HG03095 (cell line): ENCODE results near the gene RUNX3.
"Not testable (repeated sequence)": the region's sequence is repeated elsewhere in the genome, so short reads cannot be mapped to it uniquely, and the experiment has no call there.

Source experiments
- ATAC-seq: cut with Tn5 transposase; IDR thresholded peaks from one replicate; pipeline ENCODE4 v1.9.1; 2021; ENCODE audit warnings: moderate library complexity; ENCODE audit not compliant: unreplicated experiment

RUNX3 gene

DNA sequence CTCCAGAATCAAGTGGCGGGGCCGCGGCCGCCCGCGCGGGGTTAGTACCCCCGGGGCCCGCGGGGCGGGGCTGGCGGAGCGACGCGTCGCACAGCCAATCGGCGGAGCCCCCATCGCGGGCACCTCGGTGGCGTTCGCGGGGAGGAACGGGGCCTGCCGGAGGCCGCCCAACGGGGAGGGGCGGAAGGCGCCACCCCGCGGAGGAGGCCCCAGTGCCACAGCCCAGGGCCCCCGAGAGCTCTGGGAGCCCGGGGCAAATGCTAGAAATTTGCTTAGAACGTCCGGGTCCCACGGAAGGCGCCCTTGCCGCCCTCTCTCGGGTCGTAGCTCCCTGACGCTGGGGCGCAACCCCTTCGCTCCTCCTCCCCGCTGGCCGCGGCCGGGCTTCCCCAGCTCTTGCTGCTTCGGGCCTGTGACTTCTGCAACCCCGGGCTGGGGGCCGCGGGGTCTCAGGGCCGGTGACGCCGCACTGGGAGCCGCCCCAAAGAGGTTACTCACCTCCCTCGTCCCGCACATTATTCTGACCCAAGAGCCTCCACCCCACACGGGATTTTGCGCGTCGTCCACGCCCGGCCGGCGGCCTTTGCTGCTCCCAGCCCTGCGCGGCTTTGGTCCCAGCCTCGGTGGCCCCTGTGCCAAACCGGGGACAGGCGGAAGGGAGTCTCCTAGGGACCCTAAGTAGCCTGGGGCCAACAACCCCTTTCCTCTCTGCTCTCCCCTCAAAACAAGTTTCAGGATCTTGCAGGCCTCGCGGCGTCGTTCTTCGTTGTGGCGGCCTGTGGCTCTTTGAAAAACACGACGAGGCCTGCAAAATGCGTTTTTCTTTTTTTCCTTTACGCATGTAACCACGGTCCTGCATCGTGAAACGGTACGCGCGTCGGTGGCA is at the start of gene RUNX3:
Gene RUNX3 (minus strand): TSS at position 17 of the 886 bp plus-strand sequence. CDS start 408 bp downstream, outside the sequence.
- peak; percentile 55 for ATAC-seq

DNA sequence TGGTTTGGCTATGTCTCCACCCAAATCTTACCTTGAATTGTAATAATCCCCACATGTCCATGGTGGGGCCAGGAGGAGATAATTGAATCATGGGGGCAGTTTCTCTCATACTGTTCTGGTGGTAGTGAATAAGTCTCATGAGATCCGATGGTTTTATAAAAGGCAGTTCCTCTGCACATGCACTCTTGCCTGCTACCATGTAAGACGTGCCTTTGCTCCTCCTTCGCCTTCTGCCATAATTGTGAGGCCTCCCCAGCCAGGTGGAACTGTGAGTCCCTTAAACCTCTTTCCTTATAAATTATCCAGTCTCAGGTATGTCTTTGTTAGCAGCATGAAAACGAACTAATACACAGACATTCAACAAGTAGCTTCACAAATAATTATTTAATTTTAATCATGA is 49.2 kb upstream of the RUNX3 start:
- not testable (repeated sequence) for ATAC-seq

DNA sequence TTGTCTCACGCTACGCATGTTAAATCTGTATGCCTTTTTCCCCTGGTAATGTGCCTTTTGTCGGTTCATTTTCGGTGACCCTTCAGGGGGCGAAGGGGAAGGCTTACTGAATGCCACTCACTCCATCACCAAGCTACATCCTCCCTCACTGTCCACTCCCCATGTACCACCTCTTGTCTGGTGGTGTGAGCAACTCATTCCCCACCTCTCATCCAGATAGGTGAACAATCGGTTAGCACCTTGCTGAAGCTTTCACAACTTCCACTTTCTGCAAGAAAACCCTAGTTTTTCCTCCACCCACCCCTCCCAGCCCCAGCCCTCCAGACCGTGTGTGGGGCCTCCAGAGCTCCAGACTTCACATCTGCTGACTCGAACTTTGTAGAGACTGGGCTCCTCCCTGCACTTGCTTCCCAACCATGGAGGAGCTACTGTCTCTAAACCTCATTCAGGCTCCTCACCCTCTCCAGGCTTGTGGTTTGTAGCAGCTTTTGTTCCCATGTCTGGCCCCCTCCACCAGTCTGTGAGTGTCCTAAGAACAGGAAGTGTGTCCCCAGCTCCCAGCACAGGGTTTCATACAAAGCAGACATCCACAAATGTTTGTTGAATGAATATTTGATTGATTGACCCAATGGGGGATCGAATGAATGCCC is 48.4 kb upstream of the RUNX3 start:
- no peak for ATAC-seq

DNA sequence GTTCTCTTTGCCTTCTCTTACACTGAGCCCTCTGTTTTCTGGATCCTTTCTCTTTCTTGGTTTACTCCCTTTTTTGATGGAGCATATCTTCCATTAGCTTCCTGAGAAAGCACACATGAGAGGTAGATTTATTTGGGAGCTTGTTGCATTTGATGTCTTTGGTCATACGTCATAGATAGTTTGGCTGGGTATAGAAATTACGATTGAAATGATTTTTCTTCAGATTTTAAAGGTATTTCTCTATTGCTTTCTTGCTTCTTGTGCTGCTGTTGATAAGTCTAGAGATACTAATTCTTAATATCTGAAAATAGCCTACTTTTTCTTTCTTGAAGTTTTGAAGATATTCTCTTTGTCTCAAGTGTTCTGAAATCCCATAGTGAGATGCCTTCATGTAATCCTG is 45.3 kb upstream of the RUNX3 start:
- ATAC-seq: no peak

DNA sequence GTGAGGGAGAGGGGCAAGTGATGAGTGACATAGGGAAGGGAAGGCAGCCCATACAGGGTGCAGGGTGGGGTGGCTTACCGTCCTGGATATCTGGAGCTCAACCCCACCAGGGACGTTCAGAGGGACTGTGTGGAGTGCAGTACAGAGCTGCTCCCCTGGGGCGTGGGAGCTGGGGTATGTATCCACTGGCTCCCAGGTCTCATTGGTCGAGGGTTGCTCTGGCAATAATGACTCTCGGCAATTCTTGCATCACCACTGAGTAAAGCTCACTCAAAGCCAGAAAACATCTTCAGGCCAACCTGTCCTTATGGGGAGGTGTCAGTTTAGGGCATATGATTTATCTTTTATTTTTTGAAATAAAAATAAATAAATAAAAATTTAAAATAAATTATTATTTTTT is 43.2 kb upstream of the RUNX3 start:
- ATAC-seq: no peak

DNA sequence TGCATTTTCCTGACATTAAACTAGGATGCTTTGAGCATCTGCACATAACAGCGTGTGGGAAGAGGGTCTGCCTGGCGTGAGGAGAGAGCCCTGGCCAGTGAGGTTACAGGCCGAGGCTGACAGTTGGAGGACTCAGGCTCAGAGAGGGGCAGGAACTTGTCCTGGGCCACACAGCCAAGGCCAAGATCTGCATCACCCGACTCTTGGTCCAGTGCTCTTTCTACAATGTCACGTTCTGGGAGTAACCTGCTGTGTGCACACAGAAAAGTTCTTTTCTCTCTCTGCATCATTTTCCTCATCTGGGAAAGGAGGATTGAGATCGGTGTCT is 42.8 kb upstream of the RUNX3 start:
- no peak for ATAC-seq

DNA sequence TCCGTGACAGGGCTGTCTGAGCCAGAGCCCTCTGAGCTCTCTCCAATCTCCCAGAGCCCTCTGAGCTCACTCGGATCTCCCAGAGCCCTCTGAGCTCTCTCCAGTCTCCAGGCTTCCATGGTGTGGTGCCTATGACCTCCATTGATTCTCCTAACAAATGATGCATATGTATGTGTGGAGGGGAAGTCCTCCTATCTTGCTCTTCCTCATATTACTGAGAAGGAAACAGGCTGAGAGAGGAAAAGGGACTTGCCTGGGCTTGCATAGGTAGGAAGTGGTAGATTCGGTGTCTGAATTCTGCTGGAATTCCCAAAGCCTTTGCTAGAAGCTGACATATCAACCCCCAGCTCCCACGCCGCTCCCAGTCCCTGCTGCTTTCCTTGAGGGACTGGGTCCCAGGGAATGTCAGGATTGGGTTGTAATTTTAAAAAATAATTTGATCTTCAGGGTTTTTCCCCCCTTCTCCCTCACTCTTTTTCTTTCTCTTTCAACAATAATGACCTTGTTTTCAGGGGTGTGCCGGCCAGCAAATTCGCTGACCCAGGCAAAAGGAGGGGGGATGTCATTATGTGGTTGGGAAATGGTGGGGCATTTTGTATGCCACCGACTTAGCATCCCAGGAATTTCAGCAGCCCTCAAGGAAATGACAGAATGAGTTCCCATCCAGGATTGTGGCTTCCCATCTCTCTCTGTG is 42.3 kb upstream of the RUNX3 start:
- ATAC-seq: no peak

DNA sequence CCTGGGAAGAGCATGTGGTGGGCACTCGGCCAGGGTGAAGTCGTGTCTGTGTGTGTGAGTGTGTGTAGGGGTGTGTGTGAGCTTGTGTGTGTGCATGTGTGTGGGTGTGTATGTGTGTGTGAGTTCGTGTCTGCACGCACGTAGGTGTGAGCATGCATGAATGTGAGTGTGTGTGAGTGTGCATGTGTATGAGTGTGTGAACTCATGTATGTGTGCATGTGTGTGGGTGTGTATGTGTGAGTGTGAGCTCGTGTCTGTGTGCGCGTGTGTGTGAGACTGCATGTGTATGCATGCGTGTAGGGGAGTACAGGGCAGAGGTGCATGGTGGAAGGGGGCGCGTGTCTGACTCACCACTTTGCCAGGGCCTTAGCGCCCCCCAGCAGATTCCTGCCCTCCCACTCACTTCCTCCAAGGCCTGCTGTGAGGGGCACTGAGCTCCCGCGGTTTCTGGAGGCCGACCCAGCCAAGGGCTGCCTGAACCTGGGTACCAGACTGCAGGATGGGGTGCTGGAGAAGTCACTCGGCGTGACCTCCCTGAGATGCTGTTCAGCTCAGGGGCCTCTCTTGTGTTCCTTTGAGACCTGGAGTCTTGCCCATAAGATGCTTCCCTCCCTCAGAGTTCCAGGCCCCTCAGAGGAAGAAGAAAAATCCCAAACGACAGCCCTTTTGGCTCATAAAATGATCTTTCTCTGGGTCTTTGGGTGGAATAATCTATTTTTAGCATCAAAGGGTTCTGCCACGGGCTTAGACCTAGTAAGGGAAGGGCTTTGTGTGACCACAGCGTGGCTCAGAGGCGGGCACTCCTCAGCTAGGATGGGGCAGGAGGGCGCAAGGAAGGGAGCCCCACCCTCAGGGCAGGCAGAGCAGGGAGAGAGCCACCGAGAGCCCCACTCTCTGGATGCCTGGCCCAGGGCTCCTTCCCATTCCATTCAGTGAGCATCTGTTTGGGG is 41.1 kb upstream of the RUNX3 start:
- ATAC-seq: no peak

DNA sequence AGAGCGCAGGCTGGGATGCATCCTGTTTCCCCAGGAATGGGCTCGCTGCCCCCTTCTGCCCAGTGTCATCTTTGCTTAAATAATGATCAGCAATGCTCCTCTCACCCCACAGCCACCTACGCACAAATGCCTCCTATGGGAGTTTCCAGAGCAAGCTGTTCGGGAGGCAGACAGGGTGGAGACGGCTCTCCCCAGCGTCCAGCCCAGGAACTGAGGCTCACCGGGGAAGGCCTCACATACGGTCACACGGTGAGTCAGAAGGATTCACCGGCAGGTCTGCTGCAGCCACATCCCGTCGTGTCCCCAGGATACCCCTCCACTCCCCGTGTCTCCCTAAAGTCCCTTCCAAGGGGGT is 40.3 kb upstream of the RUNX3 start:
- ATAC-seq: no peak

DNA sequence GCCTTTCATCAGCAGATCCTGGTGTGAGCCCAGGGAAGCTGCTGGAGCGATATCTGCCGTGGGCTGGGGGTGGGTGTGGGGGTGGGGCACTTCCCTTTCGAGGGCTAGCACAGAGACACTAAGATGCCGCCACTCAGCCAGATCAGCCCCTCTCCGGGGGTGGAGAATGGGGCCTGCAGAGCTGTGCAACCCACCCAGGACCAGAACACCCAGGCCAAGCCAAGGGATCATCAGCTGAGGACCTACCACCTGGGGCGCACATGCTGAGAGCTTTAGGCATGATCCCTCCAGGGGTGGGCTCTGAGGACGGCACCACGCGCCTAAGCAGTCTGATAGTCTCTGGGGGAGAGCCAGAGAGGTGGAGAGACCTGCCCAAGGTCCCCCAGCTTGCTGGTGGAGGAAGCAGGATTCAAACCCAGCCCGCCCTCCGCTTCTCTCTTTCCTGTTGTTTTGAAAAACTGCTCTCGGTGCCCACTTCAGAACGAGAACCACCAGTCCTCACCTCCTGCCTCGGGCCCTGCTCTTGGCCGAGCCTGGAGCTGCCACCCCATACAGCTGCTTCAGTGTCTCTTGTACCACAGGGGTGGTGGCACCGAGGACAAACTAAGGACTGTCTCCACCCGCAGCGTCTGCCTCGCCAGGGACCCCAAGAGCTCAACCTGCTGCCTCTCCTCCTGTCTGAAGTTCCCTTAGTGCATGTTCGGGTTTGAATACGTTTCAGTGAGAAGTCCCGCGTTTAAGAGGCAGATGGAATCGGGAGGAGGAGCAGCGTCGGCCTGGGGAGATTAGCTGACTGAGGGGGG is 39.7 kb upstream of the RUNX3 start:
- no peak for ATAC-seq

DNA sequence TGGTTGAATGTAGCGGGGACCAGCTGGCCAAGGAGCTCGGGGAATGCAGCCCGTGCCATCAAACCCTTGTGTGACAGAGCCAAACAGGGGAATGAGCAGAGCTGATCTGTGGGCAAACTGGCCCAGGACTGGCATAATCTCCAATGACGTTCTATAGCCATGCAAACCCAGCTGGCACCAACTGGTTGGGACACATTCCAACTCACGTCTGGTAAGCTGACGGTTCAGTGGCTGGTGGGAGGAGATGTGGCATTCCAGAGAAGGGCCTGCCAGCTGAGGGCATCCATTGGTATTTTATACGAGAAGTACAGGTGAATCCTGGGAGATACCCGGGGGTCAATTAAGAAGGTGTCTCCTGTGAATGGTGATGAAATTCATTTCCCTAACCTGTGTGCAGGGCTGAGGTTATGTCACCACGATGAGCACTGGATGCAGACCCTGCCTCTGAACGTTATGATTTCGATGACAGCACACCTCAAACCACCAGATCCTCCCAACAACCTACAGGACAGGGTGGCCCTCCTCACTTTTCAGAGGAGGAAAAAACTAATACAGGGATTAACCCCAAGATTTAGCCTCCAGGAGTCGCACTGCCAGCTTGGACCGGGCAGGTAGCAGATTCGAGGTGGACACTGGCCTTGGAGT is 39.0 kb upstream of the RUNX3 start:
- no peak for ATAC-seq

DNA sequence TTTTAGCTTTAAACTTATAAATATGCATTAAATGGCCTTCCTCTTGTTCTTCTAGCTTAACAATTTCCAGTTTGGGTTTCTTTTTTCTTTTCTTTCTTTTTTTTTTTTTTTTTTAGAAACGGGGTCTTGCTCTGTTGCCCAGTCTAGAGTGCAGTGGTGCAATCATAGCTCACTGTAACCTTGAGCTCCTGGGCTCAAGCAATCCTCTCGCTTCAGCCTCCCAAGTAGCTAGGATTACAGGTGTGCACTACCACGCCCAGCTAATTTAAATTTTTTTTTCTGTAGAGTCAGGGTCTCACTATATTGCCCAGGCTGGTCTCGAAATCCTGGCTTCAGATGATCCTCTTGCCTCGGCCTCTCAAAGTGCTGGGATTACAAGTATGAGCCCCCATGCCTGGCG is 37.9 kb upstream of the RUNX3 start:
- no peak for ATAC-seq

DNA sequence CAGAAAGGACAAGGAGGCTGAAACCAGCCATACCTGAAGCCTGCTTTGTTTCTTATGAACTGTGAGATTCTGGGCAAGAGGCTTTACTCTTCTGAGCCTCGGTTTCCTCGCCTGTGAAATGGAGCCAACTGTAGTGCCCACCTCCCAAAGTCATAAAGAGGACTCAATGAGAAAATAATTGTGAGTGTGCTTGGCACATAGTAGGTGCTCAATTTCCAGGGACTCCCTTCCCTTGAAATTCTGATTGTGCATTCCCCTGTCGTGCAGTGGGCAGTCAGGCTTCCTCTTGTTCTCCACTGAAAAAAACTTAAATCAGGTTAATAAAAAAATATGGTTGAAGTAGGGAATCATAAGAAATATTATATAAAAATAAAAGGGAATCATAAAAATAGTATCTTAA is 37.5 kb upstream of the RUNX3 start:
- ATAC-seq: no peak

DNA sequence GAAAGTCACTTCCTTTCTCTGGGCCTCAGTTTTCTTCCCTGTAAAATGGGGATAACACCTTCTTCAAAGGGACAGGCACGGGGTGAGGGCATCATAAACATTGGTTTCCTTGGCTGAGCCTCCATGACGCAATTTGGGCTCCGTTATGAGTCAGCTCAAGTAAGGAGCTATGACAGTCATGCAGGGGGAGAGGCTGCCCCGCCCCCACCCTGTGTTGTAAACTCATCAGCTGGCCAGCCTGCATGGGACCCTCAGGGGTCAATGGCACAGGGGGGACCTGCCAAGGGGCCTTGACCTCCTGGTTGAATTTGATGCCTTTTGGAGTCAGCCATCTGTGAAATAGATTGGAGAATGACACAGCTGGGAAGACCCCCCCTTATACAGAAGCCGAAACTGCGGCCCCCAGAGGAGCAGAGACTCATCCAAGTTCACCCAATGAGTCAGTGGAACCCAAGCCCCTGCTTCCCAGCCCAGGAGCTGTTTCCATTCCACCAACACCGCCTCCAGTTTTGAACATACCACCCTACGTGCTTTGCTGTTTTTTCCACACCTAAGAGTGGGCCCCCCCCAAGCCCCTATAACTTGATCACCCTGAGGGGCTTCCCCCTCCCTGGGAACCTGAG is 36.8 kb upstream of the RUNX3 start:
- no peak for ATAC-seq

DNA sequence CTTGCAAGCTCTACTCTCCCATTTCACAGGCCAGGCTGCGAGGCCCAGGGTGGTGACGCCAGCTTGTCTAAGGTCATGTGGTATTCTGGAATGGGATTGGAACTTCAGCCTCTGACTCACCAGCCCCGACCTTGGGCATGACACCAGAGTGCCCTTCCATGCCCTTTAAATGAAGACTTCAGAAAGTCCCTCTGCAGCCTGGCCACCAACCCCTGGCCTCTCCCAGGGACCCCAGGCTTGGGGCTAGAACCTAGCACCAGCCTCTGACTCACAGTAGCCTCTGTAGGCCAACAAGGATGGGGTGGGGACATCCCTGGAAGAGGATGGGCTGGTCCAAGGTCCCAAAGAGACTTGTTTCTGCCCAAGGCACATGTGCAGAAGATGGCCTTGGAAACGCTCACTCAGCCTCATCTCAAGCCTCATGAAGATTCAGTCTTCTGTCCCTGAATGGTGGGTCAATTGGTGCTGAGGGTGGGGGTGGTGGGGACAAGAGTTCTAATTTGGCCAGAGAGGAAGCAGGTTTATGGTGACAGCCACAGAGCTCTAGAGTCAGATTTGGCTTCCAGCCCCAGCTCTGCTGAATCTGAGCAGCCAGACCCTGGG is 36.1 kb upstream of the RUNX3 start:
- no peak for ATAC-seq

DNA sequence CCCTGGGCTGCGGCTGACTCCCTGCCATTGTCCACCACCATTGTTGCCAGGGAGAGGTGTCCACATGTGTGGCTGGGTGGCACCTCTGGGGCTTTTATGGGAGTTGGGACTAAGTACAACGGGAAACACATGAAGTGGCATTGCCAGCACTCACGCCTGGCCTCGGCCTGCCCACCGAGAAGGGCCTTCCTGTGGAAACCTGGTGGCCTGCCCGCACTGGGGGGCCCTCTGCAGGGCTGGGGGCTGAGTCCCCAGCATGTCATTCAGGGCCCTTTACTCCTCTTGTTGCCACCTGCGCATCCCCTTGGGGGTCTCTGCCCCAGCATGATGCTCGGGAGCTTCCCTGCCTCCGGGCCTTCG is 35.5 kb upstream of the RUNX3 start:
- ATAC-seq: no peak

DNA sequence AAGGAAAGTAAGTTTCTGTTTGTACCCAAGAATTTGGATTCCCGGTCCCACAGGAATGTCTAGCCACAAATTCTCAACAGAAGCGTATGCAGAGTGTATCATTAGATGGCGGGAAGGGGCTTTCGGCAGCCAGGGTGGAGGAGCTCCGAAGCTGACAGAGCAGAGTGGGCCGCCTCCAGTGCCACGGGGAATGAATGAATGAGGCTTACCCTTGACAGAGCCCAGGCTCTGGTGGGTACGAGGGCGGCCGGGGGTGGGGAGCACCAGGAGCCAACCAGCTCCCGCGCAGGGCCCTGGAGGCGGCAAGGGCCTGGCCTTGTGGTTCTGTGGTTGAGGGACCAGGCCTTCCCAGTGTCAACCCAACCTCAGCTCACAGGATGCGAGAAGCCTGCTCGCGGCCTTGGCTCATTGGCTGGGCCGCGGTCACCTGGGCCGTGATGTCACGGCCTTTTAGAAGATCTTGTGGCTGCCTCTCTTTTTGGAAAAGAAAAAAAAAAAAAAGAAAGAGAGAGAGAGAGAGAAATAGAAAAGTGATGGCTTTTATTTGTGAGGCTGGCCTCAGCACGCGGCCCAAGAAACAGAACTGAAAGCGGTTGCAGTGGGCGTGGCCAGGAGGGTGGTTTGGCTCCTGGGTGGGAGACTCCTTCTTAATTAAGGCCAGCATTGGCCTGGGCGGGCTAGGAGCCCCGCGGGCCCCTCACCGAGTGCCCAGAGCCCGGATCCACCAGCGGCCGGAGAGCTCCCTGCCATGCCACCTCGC is 34.9 kb upstream of the RUNX3 start:
- peak; percentile 76 for ATAC-seq
